GM18508 (cell line): ENCODE data around the gene ZFYVE26.
A peak's percentile ranks its signal among the peaks of the same experiment; 100 is the strongest.
"Not testable (repeated sequence)": the region's sequence is repeated elsewhere in the genome, so short reads cannot be mapped to it uniquely, and the experiment has no call there.

Experiments
- ATAC-seq: cut with Tn5 transposase; IDR thresholded peaks from one replicate; pipeline ENCODE4 v1.9.1; 2021; ENCODE audit warnings: moderate number of reproducible peaks; ENCODE audit not compliant: insufficient read depth, unreplicated experiment

The ZFYVE26 gene

DNA sequence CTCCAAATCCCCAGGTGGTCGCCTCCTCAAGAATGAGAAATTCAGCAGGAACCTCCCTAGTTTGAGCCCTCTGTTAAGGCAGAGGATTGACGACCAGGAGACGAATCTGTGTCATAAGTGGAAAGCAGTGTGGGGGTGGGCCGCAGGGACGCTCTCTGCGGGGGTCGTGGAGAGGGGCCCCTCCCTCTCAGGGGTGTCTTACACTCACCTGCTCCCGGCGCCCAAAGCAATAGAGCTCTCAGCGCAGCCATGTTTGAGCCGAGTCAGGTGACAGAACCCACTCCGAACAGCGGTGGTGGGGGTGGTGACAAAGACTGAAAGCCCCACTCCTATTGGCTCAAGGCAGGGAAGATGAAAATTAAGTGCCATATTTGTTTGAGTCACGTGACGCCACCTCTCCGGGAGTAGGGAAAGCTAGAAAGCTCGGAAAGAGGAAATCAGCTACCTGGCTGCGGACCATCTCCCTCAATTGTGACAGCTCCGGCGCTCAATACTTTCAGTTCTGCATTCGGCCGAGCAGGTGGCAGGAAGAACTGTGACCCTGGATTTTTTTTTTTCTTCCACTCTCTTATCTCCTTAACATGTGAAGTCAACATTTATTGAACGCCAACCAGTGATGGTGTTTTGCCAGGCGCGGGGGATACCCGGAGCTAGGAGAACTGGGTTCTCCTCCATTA, at the start of gene ZFYVE26:
TSS of gene ZFYVE26 (minus strand) at position 265 of the 677 bp plus-strand sequence. CDS start 627 bp downstream, outside the sequence.
- peak; percentile 57 for ATAC-seq

- ATAC-seq: no peak
These were observed 46.8 kb upstream of the ZFYVE26 start for GRCh38 chr14:67863223-67863622.

GRCh38 chr14:67859169-67859749, 42.9 kb upstream of the ZFYVE26 start:
- no peak for ATAC-seq

- ATAC-seq: no peak
These were observed 41.5 kb upstream of the ZFYVE26 start for GRCh38 chr14:67857778-67858350.

DNA sequence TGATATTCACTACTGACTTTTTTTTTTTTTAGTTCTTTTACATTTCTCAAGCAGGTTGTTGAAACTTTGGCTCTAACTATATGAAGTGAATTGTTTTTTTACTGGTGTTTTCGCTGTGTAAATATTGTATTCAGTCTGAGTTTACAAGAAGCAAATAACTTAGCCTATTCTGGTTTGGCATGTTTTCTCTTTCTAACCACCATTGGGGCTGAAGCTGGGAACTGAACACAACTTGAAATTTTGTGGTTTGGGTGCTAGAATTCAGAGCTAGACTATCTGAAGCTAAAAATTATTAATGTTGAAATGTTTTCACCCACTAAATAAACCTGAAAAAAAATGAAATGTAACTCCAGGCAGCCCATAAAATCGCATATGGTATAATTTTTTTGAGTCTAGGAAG, 40.4 kb upstream of the ZFYVE26 start:
- no peak for ATAC-seq

GRCh38 chr14:67853715-67854114, 37.3 kb upstream of the ZFYVE26 start:
- no peak for ATAC-seq

DNA sequence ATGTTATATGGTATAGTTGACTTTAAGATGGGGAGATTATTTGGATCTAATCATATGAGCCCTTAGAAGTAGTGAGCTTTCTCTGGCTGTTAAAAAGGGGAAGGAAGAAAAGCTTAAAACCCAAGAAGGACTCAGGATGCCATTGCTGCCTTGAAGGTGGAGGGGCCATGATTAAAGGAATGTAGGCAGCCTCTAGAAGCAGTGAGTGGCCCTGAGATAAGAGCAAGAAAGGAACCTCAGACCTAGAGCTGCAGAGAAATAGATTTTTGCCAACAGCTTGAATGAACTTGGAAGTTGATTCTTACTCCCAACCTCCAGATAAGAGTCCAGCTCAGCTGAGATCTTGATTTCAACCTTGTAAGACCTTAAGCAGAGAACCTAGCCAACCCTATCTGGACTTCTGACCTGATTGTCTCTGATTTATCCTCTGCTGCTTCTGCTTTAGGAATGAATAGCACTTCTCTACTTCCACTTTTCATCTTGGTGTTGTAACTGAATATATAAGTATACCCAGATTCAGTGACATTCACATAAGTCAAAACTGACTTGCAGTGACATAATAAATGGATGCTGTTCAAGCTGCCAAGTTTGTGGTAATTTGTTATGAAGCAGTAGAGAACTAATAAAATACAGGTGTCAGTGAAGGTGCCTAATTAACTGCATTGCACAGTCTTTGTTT, 36.7 kb upstream of the ZFYVE26 start:
- no peak for ATAC-seq

DNA sequence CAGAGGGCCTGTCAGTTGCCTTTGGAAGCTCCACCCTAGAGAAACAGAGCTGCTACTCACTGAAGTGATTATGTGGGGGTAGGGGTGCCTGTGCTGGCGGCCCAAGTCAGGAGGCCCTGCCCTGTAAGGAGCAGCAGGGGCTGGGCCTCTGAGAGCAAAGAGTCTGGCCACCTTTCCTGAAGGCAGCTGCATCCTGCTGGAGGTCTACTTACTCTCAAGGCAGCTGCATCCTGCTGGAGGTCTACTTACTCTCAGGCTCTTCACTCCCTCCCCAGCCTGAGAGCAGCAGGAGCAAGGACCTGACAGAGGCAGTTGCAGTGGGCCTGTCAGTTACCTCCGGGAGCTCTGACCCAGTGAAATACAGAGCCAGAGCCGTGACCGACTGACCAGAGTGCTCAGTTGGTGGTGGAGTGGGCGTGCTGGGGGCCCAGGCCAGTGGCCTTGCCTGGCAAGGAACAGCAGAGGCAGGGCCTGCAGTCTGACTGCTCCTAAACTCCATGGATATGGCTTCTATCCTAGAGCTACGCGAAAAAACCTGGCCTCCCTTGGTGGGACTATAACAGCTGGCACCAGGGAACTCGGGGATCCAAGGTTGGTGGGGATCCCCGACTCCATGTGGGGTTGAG, 35.5 kb upstream of the ZFYVE26 start:
- no peak for ATAC-seq

DNA sequence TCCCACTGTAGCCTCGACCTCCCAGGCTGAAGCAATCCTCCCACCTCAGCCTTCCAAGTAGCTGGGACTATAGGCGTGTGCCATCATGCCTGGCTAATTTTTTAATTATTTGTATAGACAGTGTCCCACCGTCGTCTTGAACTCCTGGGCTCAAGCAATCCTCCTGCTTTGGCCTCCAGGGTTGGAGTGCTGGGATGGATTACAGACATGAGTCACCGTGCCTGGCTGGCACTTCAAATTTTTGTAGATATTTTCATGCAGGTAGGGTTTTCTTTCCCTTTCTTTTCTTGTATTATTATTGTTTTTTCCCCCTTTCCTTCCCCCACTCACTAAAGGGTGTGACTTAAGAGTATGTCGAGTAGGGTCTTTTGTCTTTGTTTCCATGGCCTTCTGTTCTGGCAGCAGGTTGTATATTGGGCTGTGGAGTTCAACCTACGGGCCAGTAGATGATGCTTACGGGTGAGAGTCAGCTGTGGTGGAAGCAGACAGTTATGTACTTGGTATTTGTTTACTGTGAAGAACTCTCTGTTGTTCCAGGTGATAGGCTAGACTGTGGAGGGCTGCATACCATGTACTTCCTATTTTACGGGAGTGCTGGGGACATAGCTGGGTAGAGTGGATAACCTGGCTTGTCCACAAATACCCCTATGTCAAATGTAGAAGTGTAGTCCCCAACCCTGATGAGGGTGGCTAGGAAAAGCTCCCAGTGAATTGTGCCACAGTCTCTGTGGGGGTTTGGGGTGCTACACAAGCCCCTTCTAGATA, 33.9 kb upstream of the ZFYVE26 start:
- ATAC-seq: no peak

DNA sequence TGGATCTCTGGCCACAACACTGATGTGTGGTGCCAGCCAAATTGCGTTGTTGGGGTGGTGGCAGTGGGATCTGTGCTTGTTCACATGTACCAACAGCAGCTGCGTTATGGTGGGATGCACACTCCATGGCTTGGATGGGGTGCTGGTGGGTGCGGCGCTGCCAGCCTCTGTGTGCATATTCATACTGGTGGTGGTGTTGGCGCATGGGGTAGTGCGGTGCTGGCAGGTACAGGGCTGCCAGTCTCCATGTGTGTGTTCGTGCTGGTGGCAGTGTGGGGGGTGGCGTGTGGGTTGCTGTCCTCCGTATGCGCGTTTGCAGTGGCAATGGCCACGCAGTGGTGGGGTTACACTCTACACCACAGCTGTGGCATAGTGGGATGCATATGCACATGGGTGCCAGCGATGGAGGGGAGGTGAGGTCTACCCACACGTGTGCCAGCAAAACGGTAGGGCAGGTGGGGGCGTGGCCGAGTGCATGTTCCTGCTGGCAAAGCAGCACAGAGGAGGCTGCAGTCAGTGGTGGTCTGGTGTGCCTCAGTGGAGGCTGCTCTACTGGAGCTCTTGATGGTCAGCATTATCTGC, 29.7 kb upstream of the ZFYVE26 start:
- ATAC-seq: no peak

DNA sequence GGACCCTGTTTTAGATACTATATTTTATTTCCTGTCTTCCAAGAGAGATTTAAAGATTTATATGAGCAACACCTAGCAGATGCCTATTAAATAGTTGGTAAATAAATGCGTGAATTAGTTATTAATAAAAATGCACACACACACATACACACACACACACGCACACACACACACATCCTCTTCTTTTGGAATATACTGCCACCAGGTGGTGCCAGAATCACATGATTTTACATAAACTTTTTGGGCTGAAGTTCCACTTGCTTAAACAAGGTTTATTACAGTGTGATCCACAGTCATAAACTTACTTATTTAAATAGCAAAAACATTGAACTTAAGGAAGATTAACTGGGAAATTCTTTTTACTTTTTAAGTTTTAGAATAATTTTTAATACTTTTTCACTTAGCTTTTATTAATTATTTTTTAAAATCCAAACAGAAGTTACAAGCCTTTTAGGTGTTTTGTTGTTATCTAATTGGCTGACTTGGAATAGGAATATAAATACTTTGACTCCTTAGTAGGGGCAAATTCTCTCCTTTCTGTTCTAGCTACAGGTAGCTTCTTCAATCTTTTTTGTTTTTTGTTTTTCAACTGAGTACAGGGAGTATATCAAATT, 20.7 kb upstream of the ZFYVE26 start:
- ATAC-seq: no peak

GRCh38 chr14:67835596-67835995, 19.2 kb upstream of the ZFYVE26 start:
- ATAC-seq: no peak

- no peak for ATAC-seq
These were observed 17.0 kb upstream of the ZFYVE26 start for GRCh38 chr14:67833403-67833802.

DNA sequence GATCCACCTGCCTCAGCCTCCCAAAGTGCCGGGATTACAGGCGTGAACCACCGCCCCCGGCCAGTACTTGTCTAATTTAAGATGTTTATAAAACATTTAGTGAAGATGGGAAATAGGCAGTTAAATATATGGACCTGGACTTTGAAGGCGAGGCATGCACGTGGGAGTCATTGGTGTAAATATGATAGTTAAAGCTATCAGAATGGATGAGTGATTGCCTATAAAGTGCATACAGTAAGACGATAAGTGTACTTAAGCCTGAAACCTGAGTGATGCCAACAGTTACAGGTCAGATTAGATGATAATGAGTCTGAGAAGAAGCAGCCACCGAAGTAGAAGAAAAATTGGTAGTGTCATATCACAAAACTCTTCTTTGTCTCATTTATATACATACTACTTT, 14.7 kb upstream of the ZFYVE26 start:
- no peak for ATAC-seq

DNA sequence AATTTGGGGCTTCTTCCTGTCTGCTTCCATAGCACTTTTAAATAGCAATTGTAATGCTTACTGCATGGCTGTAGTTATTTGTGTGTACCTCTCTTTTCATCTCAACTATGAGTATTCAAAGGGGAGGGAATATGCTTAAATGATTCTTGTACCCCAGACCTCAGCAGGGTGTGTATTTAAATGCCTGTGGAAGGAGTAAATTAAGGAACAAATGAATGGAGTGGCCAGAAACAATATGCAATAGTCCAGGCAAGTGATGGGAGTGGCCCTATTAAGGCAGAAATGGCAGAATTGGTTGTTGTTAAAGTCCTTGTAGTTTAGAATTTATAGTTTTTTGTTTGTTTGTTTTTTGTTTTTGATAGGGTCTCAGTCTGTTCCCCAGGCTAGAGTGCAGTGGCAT, 4.7 kb upstream of the ZFYVE26 start:
- ATAC-seq: no peak

- no peak for ATAC-seq
These were observed 4.1 kb upstream of the ZFYVE26 start for GRCh38 chr14:67820428-67820971.

DNA sequence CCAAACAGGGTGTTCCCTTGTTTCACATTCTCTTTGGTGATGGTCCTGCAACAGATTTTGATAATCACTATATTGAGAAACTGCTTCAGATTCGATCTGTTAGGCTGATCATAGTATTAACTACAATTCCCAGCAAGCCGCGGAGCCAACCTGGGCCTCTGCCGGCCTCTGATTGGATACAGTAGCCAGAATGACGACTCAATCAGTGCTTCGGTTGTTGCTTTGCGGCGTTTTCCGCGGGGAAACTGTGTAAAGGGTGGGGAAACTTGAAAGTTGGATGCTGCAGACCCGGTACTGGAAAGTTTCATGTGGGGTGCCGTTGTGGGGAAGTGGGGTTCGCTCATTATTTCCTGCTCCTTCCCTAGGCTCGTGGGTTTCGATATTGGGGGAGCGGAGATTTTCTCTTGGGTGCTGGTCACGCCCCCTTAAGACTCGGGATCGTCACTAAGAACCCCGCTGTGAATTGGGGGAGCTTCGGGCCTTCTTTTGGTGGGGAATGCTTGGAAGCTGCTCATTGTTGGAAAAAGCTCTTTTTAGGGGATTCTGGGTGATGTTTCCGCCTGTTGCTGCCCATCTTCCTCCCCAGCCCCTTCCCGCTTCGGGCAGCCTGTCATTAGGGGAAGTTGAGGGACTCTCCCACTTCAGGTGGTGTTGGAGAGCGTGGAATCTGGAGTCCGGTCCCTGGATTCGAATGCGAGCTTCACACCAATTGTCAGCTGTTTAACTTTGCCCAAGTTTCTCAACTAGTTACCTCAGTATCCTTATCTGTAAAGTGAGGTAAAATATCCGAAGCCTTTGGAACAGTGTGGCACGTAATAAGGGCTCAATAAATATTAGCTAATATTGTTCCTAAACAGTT, 3.4 kb upstream of the ZFYVE26 start, which contains the start of gene RAD51B:
TSS of gene RAD51B (plus strand) at position 217 of the 859 bp plus-strand sequence.
- peak; percentile 31 for ATAC-seq

GRCh38 chr14:67818476-67818875, 2.1 kb upstream of the ZFYVE26 start:
- not testable (repeated sequence) for ATAC-seq
